GM12873 (cell line): ENCODE data around the gene PSTPIP1.

ENCODE experiments used
- TF ChIP-seq, protein P1 (sequence below): IDR thresholded peaks from 2 replicates; pipeline ENCODE4 v1.5.1; 2012; ENCODE audit warnings: low read depth, mild to moderate bottlenecking, moderate library complexity, low read length, control low read depth; ENCODE audit not compliant: insufficient read depth; ENCODE audit errors: missing control alignments

Gene PSTPIP1

DNA sequence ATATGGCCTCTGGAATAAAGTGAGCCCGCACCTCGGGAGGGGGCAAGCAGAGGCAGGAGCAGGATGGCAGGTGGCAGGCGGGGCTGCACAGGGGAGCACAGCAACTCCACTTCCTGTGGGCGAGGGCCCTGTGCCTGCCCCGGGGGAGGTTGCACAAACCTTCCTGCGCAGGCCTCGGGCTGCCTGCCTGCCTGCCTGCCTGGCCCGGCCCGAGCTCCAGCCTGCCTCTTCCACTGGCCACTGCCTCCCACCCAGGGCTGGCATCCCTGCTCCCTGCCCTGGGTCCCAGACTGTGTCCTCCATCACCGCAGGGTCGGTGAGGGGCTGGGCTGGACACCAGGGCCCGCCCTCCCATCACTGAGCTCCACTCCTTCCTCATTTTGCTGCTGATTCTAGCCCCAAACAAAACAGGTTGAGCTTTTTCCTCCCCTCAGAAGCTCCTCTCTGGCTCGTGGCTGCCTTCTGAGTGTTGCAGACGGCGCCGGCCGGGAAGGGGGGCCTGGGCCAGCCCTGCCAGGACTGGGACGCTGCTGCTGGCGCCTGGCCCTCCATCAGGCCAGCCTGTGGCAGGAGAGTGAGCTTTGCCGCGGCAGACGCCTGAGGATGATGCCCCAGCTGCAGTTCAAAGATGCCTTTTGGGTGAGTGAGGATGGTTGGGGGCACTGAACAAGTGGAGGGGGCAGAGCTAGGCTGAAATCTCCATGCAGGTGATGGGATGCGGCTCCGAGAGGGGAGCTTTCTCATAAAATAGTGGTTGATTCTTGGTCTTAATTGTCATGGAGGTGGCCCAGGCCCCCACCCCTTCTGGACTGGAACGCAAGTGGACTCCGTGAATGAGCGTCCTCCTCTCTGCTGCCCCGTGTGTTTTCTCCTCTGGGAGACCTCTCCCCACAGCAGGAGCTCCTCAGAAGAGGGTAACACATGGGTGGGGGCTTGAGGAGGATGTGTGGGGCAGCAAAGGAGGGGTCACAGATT is at the start of gene PSTPIP1:
PSTPIP1 (plus strand) TSS at position 156 of the 975 bp plus-strand sequence; CDS start at position 604, 448 bp downstream.
- TF ChIP-seq, protein P1, sequence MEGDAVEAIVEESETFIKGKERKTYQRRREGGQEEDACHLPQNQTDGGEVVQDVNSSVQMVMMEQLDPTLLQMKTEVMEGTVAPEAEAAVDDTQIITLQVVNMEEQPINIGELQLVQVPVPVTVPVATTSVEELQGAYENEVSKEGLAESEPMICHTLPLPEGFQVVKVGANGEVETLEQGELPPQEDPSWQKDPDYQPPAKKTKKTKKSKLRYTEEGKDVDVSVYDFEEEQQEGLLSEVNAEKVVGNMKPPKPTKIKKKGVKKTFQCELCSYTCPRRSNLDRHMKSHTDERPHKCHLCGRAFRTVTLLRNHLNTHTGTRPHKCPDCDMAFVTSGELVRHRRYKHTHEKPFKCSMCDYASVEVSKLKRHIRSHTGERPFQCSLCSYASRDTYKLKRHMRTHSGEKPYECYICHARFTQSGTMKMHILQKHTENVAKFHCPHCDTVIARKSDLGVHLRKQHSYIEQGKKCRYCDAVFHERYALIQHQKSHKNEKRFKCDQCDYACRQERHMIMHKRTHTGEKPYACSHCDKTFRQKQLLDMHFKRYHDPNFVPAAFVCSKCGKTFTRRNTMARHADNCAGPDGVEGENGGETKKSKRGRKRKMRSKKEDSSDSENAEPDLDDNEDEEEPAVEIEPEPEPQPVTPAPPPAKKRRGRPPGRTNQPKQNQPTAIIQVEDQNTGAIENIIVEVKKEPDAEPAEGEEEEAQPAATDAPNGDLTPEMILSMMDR = no peak

DNA sequence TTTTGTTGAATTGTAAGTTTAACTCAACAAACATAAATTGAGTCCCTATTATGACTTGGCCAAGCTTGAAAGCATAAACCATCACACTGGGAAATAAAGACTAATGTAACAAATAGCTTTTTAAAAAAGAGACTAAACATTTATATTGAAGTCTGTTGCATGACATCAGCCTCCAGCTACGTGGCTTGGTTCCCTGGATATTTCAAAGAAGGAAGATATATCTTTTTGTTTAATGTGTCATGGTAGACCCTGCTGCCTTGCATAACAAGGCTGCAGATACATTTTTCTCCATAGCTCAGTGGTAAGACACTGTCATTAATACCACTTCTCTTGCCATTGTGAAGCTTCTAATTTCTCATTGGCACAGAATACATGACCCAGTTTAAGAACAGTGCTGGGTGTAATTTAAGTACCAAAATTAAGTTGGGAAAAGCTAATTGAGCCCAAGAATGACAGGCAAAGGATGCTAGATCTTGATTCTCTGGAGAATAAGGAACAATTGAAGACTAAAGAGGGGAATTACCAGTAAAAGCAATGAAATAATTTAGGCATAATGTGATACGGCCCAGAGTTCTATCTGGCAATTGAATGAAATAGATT is 49.3 kb upstream of the PSTPIP1 start:
- TF ChIP-seq, protein P1 = no peak

DNA sequence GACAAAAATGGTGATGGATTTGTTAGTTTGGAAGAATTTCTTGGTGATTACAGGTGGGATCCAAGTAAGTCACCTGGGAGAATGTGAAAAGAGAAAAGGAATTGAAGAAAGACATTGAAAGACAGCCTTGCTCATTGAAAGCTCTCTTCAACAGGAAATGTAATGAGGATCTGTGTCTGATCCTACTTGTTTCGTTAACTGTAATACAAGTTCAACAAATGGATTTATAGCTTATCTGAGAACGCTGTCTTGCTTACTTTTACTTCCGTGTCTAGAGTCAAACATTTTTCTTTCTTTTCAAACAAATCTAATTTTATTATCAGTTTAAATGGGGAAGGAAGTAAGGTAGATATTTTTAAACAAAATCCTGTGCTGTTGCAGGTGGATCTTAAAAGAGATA is 47.5 kb upstream of the PSTPIP1 start:
- TF ChIP-seq, protein P1 = no peak

DNA sequence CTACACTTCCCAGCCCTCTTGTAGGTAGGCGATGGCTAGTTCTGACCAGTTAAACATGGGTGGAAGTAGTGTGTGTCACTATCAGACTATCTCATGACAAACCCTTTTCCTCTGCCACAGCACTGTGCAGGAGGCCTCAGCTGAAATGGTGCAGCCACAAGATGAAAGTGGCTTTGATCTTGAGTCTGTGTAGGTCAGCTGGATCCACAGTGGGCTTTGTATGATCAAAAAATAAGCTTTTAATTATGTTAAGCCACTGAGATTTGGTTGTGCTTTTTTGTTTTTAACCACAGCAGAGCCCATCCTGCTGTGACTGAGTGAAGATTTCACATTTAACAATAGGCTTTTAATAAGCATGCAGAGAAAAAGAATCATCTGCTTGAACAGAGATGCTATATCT is 43.7 kb upstream of the PSTPIP1 start:
- TF ChIP-seq, protein P1 = no peak

DNA sequence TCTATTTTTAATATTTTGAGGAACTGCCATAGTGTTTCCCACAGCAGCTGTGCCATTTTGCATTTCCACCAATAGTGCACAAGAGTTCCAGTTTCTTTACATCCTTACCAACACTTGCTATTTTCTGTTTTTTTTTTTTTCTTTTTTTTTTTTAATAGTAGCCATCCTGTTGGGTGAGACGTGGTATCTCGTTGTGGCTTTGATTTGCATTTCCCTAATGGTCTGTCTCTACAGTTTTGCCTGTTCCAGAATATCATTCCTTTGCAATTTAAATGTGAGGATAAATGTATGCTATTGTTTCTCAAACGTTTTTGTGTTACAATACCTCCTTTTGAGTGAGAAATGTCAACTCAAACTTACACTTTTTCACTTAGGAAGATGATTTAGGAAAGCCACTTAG is 41.0 kb upstream of the PSTPIP1 start:
- TF ChIP-seq, protein P1 = no peak

DNA sequence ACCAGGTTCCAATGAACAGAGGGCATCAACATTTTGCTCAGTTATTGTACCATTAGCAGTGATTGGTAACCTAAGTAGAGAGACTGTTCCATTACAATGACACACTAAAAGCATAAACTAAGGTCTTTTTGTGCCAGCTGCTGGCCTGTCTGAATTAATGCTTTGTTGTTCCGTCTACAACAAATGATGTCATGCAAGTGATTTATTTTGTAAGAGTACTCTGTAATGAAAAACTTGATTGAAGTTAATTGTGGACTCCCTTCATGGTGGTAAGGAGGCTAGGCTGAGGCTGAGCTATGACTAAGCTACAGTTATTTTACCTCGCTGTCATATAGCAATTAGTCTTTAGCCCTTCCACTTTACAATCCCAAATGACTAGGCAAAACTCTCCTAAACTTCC is 40.2 kb upstream of the PSTPIP1 start:
- TF ChIP-seq, protein P1 = no peak

DNA sequence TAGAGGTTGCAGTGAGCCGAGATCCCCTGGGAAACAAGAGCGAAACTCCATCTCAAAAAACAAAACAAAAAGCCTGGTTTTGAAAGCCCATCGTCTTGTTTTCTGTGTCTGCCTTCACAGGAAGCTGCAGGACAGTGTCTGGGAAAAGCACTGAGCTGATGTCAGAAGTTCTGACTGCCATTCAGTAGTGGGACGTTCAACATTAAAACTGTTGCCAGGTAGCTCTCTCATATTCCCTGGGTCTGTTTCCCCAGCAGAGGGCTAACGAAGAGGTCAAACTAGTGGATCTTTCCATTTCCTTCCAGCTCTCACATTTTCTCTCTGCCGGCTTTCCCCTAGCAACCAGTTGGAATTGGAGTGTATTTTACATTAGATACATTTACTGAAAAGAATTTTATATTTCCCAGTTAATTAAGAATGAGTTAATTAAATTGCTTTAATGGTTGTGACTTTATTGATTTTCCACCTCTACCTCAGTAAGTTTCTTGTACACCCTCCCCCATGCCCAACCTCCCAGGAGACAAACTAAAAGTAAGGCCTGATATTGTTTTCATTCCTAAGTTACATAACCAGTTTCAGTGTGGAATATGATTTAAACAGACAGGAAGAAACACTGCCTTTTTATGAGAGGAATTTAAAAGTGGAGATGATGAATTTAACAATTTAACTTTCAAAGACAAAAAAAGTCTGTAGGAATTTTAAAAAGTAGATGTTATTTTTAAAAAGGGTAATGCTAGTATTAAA is 33.5 kb upstream of the PSTPIP1 start:
- TF ChIP-seq, protein P1 = no peak
